HUDEP-2 (cell line): ENCODE data around the gene FNDC4.
"Not testable (repeated sequence)": the region's sequence is repeated elsewhere in the genome, so short reads cannot be mapped to it uniquely, and the experiment has no call there.

Experiments used
- DNase-seq, 76 experiments: peaks; one replicate each; lab custom pipeline; 2025; ENCODE audit not compliant: unreplicated experiment in 76 of 76; lab: John Stamatoyannopoulos, UW

FNDC4 gene, protein sequence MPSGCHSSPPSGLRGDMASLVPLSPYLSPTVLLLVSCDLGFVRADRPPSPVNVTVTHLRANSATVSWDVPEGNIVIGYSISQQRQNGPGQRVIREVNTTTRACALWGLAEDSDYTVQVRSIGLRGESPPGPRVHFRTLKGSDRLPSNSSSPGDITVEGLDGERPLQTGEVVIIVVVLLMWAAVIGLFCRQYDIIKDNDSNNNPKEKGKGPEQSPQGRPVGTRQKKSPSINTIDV

GRCh38 chr2:27494944-27495554 is at the start of gene FNDC4:
FNDC4 (minus strand) TSS chr2:27495200; CDS start chr2:27494679, 521 bp downstream.
- DNase-seq, result no peak

- no peak for DNase-seq
Measured at GRCh38 chr2:27544143-27544821, 49.3 kb upstream of the FNDC4 start.

DNA sequence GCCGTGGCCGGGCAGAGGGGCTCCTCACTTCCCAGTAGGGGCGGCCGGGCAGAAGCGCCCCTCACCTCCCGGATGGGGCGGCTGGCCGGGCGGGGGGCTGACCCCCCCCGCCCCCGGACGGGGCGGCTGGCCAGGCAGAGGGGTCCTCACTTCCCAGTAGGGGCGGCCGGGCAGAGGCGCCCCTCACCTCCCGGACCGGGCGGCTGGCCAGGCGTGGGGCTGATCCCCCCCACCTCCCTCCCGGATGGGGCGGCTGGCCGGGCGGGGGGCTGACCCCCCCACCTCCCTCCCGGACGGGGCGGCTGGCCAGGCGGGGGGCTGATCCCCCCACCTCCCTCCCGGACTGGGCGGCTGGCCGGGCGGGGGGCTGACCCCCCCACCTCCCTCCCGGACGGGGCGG is 44.6 kb upstream of the FNDC4 start:
- DNase-seq, result not testable (repeated sequence)

DNA sequence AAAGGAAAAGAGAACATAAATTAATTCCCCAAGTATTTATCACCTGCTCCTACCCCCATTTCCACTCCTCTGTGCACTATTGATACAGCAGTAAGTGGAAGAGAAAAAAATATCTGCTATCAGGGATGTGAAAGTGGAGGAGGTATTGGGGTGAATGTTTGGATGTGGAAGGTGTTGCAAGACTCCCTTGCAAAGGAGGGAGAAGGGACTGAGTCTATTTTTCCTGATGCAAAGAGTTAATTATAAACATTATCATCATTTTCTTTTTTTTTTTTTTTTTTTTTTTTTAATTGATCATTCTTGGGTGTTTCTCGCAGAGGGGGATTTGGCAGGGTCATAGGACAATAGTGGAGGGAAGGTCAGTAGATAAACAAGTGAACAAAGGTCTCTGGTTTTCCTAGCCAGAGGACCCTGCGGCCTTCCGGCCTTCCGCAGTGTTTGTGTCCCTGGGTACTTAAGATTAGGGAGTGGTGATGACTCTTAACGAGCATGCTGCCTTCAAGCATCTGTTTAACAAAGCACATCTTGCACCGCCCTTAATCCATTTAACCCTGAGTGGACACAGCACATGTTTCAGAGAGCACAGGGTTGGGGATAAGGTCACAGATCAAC is 43.9 kb upstream of the FNDC4 start:
- DNase-seq, result not testable (repeated sequence)

DNA sequence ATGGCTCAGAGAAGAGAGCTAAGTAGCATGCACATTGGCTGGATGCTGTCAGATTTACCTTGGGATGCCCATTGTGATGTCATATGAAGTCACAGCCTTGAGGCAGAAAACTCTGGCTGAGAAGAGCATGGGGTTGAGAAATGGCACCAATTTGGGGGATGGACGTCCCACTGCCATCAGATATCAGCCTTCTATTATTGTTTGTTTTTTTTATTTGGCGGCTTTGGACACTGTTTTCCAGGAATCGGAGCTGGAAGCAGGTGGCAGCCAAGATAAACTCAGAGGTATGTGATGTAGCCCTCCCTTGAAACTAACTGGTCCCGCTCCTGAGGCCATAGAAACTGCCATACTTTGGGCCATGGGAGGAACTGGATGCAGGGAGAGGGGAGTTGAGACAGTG is 42.3 kb upstream of the FNDC4 start:
- no peak for DNase-seq

DNA sequence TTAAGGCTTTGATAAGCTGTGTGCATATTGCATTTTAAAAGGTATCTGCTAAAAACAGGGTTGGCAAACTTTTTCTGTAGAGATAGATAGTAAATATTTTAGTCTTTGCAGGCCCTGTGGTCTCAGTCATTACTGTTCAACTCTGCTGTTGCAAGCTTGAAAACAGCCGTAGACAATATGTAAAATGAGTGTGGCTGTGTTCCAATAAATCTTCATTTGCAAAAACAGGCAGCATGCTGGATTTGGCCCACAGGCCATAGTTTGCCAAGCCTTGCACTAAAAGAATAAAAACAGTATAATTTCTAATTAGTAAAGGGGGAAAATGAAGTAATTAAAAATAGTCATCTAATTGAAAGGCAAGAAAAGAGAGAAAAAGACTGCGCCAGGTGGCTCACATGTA is 37.0 kb upstream of the FNDC4 start:
- no peak for DNase-seq

GRCh38 chr2:27527182-27527581 is 32.2 kb upstream of the FNDC4 start:
- DNase-seq, result no peak

DNA sequence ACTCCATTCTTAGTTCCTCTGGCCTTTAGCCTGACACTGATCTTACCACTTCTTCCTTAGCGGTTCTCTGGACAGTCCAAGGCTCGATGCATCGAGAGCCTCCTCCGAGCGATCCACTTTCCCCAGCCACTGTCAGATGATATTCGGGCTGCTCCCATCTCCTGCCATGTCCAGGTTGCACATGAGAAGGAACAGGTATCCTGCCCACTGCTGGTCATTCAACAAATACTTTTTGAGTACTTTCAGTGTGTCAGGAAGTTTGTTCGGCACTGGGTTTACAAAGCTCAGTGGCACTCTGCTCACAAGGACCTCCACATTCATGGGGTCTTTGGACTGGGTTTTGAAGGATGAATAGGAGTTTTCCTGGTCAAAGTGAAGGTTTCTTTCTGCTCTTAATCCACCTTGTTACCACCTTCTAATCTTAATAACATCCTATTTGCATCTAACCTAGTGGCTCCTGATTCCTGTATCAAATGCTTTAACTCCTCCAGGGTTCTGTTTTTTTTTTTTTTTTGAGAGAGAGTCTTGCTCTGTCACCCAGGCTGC is 27.5 kb upstream of the FNDC4 start:
- no peak for DNase-seq

GRCh38 chr2:27520316-27520715 is 25.3 kb upstream of the FNDC4 start:
- DNase-seq, result no peak

DNA sequence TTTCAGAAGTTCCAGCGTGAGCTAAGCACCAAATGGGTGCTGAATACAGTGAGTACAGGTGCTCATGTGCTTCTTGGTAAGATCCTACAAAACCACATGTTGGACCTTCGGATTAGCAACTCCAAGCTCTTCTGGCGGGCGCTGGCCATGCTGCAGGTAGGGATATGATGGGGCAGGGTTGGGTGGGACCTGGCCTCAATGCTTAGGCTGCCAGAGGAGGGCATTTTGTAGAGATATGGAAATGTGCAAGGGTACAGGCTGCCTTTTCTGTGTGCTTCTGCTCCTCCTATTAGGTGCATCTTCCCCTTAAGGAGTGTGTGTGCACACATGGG is 23.7 kb upstream of the FNDC4 start:
- DNase-seq, result no peak

GRCh38 chr2:27518113-27518781 is 23.2 kb upstream of the FNDC4 start:
- no peak for DNase-seq

GRCh38 chr2:27509326-27509725 is 14.3 kb upstream of the FNDC4 start:
- peak in 17 of 76 experiments; percentile 2 to 58 (median 19) for DNase-seq

- no peak for DNase-seq
Measured at GRCh38 chr2:27507293-27507692, 12.3 kb upstream of the FNDC4 start.

DNA sequence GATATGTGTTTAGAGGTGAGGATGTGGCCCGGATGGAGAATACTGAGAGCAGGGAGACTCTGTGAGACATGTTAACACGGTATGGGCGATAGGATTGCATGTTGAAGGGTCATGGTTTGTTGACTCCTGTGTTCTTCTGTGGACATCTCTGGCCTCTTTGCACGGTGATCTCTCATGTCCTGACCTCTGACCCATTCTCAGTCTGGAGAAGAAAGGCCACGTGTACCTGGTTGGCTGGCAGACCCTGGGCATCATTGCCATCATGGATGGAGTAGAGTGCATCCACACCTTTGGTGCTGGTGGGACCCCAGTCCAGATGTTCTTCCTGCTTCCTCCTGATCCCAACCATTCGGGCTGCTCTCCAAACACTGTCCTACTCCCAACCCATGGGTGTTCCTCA is 11.6 kb upstream of the FNDC4 start:
- DNase-seq, result no peak

DNA sequence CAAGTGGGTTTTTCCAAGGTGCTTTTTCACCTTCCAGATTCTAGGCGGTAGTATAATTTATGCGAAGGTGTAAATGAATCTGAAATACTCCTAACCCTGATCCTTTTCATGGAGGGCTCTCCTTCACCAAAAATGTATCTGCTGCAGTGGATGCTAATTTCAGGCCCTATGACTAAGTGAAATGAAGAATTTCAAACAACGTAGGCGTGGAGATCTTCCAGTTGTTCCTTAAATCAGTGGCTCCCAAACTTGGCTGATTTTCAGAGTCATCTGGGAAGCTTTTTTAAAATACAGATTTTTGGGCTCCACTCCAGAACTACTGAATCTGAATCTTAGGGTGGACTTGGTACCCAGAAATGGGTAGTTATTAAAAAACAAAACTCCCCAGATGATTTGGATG is 7.1 kb upstream of the FNDC4 start:
- DNase-seq, result no peak

DNA sequence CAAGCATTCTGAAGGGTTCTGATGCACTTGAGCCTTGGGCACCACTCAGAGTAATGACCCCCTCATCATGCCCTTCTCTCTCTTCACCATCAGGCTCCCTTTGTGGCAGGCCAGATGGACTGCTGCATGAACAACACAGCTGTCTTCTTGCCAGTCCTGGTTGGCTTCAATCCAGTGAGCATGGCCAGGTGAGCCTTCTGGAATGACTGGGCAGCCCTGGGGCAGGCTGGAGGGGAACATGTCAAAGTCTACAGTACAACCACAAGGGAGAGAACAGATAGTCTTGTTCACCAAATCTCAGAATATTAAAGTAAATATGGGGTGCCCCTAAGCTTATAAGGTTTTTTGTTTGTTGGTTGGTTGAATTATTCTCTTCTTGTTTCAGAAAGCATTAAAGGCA is 6.0 kb upstream of the FNDC4 start:
- no peak for DNase-seq

DNA sequence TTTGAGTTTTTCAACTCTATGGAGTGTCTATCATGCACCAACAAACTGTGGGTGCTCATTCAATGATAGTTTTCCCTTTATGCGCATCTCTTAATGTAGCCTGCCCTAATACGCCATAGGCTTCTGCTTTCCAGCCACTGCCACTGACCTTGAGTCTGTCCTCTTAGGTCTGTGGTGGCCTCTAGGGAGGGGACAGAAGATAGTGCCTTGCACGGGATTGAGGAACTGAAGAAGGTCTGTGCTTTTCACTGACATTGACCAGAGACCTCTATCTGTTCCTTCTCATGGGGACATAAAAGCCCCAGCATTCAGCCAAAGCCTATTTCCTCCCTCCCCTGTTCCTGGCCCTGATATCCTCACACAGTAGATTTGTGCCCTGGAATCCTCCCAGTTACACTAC is 4.0 kb upstream of the FNDC4 start:
- DNase-seq, result peak in 1 of 76 experiments; percentile 8

DNA sequence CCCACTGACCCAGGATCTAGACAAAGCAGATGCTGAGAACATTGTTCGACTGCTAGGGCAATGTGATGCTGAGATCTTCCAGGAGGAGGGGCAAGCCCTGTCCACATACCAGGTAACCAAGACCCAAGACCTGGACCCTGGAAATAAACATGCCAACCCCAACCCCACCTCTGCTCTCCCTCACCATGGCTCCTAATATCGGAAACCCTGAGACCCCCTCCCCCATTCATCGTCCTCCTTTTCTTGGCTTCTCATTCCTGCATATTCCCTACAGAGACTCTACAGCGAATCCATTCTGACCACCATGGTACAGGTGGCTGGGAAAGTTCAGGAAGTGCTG is 2.3 kb upstream of the FNDC4 start:
- DNase-seq, result no peak

DNA sequence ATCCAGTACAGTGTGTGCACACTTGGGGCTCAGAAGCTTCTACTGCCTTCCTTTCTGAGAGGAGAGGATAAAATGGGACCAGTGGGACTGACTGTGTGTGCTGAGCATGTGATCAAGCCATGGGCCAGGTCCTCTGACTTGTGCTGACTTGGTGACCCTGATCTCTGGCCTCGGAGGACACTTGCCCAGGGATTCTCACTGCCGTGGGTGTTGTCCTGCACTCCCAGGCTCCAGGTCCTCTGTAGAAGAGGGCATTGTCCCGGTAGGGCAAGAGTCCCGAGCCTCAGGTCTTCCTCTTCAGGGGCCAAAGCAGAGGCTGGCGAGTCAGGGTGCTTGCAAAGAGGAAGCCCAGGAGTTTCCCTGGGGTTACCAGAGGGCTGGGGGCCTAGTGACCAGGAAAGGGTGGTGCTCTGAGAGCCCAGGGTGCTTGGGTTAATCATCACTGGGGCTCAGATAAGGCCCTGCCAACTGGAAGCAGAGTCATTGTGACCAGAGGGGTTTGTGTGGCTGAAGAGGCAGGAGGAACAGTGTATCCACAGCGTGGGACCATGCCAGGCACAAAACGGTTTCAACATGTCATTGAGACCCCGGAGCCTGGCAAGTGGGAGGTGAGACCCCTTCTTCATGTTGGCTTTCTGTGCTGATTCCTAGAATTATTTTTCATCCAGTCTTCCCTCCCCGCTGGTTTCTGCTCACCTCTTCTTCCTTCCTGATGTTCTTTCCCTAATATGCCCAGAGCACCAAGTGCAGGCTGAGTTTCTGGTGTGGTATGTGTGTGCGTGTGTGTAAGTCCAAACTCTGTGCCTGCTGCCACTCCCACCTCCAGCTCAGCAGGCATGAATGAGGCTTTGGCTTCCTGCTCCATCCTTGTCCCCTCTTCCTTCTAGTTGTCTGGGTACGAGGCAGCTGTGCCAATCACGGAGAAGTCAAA is 1.6 kb upstream of the FNDC4 start, which contains the start of gene GCKR:
TSS of gene GCKR (plus strand) at position 483 of the 931 bp plus-strand sequence. CDS start at position 549, 66 bp downstream.
- DNase-seq, result peak in 69 of 76 experiments; percentile 4 to 78 (median 51)

DNA sequence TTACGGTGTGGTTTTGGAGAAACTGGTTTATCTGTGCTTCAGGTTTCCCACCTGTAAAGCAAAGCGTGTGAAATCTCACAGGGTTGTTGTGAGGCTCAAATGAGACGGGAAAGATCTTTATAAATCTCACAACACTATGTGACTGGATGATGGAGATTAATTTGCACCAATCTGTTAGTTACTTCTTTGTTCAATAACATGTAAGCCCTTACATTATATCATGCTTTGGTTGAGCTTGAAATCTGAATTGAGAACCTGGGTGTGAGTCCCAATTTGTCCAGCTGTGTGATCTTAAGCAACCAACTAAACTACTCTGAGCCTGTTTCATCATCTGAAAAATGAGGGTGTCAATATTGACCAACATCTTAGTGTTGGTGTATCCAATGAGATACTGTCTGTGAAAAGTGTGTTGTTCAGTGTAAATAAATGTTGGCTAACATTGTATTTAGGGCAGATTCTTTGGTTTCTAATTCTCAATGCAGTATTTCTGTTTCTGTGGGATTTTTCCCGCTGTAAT is 898 bp upstream of the FNDC4 start:
- DNase-seq, result no peak
